K562 (cell line): Measurements from ENCODE around the gene FOXJ3. TPM values are rescaled to one million over a fixed set of nuclear protein-coding genes. Genes with fewer than 3 reads are reported as not detected.

Source experiments
- BCLAF1 ChIP-seq, 2 experiments: fragments of 450-650 bp in 1 of 2; IDR thresholded peaks; 2 replicates each; pipeline ENCODE4 v1.6.1; 2011 to 2017; ENCODE audit warnings: low read depth in 2 of 2, antibody characterized with exemption in 1 of 2, borderline replicate concordance in 1 of 2, low read length in 1 of 2, mild to moderate bottlenecking in 1 of 2, mixed read lengths in 1 of 2; ENCODE audit not compliant: control insufficient read depth in 1 of 2
- BCOR ChIP-seq: fragments of 450-650 bp; IDR thresholded peaks from 2 replicates; pipeline ENCODE4 v1.6.1; 2016
- CAMTA2 ChIP-seq: fragments of 250-450 bp; sonication (Bioruptor Pico); conservative IDR thresholded peaks from 2 replicates; pipeline ENCODE4 v1.5.1; 2022
- CBX1 ChIP-seq: sonication (generic); IDR thresholded peaks from 2 replicates; pipeline ENCODE4 v1.6.1; 2016; ENCODE audit warnings: antibody characterized with exemption, low read depth, mild to moderate bottlenecking
- DPF2 ChIP-seq: fragments of 450-650 bp; IDR thresholded peaks from 2 replicates; pipeline ENCODE4 v1.6.1; 2016
- EP300 ChIP-seq: IDR thresholded peaks from 2 replicates; pipeline ENCODE4 v1.6.1; 2012; ENCODE audit warnings: low read length, improper control_type of control experiment
- ESRRA ChIP-seq: fragments of 450-650 bp; IDR thresholded peaks from 2 replicates; pipeline ENCODE4 v1.6.1; 2014; ENCODE audit warnings: low read depth, mild to moderate bottlenecking, moderate library complexity, borderline replicate concordance
- GABPB1 ChIP-seq: sonication (generic); formaldehyde crosslinking; IDR thresholded peaks from 2 replicates; pipeline ENCODE4 v1.8.0; 2022; ENCODE audit warnings: mild to moderate bottlenecking, missing genetic modification reagents
- HMG20B ChIP-seq: fragments of 250-450 bp; sonication (Bioruptor Pico); IDR thresholded peaks from 2 replicates; pipeline ENCODE4 v1.5.0; 2021; ENCODE audit warnings: mild to moderate bottlenecking
- HNRNPL ChIP-seq: fragments of 200-400 bp; formaldehyde crosslinking; IDR thresholded peaks from 2 replicates; pipeline ENCODE4 v1.6.1; 2017; ENCODE audit warnings: low read depth, mild to moderate bottlenecking, low read length
- KDM1A ChIP-seq, 2 experiments: fragments of 450-650 bp; IDR thresholded peaks; 2 replicates each; pipeline ENCODE4 v1.6.1; 2016; ENCODE audit warnings: mild to moderate bottlenecking in 2 of 2
- MEF2D ChIP-seq: conservative IDR thresholded peaks from 2 replicates; pipeline ENCODE4 v1.6.1; 2016; ENCODE audit warnings: low read depth, missing genetic modification characterization, missing compliant biosample characterization
- MTA3 ChIP-seq: fragments of 450-650 bp; formaldehyde crosslinking; IDR thresholded peaks from 2 replicates; pipeline ENCODE4 v1.6.1; 2017; ENCODE audit warnings: mild to moderate bottlenecking, borderline replicate concordance
- MTF1 ChIP-seq: fragments of 250-450 bp; sonication (Bioruptor Pico); IDR thresholded peaks from 2 replicates; pipeline ENCODE4 v1.9.0; 2021; ENCODE audit warnings: moderate library complexity, mild to moderate bottlenecking, inconsistent platforms, borderline replicate concordance
- MYC ChIP-seq, 2 experiments: fragments of 250-450 bp in 1 of 2; sonication (Bioruptor Pico) in 1 of 2; IDR thresholded peaks; 2 replicates each; pipeline versions ENCODE4 v1.5.1 to v1.6.1; 2012 to 2021; ENCODE audit warnings: low read depth in 2 of 2, borderline replicate concordance in 1 of 2, improper control_type of control experiment in 1 of 2, low read length in 1 of 2, mild to moderate bottlenecking in 1 of 2, moderate library complexity in 1 of 2
- MYNN ChIP-seq, 2 experiments: sonication (generic); formaldehyde crosslinking in 1 of 2; IDR thresholded peaks; 2 replicates each; pipeline versions ENCODE4 v1.5.0 to v1.6.1; 2016 to 2020; ENCODE audit warnings: antibody characterized with exemption in 1 of 2, missing genetic modification reagents in 1 of 2
- POLR2B ChIP-seq: fragments of 450-650 bp; IDR thresholded peaks from 2 replicates; pipeline ENCODE4 v1.6.1; 2018; ENCODE audit warnings: low read depth; ENCODE audit not compliant: partially characterized antibody
- RBM22 ChIP-seq: fragments of 200-400 bp; formaldehyde crosslinking; IDR thresholded peaks from 2 replicates; pipeline ENCODE4 v1.6.1; 2018; ENCODE audit warnings: low read length, low read depth; ENCODE audit not compliant: poor library complexity, severe bottlenecking
- SMAD4 ChIP-seq: fragments of 250-450 bp; sonication (Bioruptor Pico); conservative IDR thresholded peaks from 2 replicates; pipeline ENCODE4 v1.8.0; 2021; ENCODE audit warnings: inconsistent platforms, mild to moderate bottlenecking, moderate library complexity
- ZC3H11A ChIP-seq: IDR thresholded peaks from 2 replicates; pipeline ENCODE4 v1.6.1; 2012; ENCODE audit warnings: low read depth, low read length, improper control_type of control experiment
- ZNF23 ChIP-seq: fragments of 250-450 bp; sonication (Bioruptor Pico); IDR thresholded peaks from 2 replicates; pipeline ENCODE4 v1.4.0; 2020; ENCODE audit warnings: mild to moderate bottlenecking
- ZNF699 ChIP-seq: fragments of 250-450 bp; sonication (Bioruptor Pico); IDR thresholded peaks from 2 replicates; pipeline ENCODE4 v1.8.0; 2021; ENCODE audit warnings: mild to moderate bottlenecking, moderate library complexity; ENCODE audit not compliant: insufficient replicate concordance
- ZNF785 ChIP-seq: fragments of 250-450 bp; sonication (Bioruptor Pico); IDR thresholded peaks from 2 replicates; pipeline ENCODE4 v1.4.0; 2020; ENCODE audit warnings: mild to moderate bottlenecking
- polyA plus RNA-seq, 8 experiments: library from polyadenylated mRNA; depleted of rRNA in 4 of 8; stranded (reverse) in 5 of 8; unstranded in 3 of 8; fragments of >200 nt; fragmentation: Nextera tagmentation in 2 of 8; fragmentation: Illumina TruSeq in 1 of 8; extraction: Ambion mirVana in 2 of 8; extraction: Trizol in 1 of 8; gene quantifications; 2 replicates each; pipeline versions ENCODE4 v1.2.1 to v1.2.3, GENCODE V29; 2011 to 2014; ENCODE audit warnings: inconsistent platforms in 1 of 8, missing spikeins in 1 of 8
- total RNA-seq, 7 experiments: library from RNA; depleted of rRNA in 6 of 7; stranded (reverse); fragments of >200 nt in 6 of 7; fragmentation: Illumina TruSeq in 2 of 7; extraction: Trizol in 2 of 7; gene quantifications; 2 replicates each; pipeline versions ENCODE4 v1.2.1 to v1.2.3, GENCODE V29; 2011 to 2021; ENCODE audit warnings: low replicate concordance in 1 of 7
- TF ChIP-seq, protein P1 (sequence below): conservative IDR thresholded peaks from 2 replicates; pipeline ENCODE4 v1.6.1; 2011; ENCODE audit warnings: low read depth, mild to moderate bottlenecking, low read length; ENCODE audit not compliant: control insufficient read depth

Gene FOXJ3
- total and polyA plus RNA-seq, 9 of the 15 experiments (the other 6 are each of a cell fraction or from before 2014, with no cell fraction given) = 8.7 to 35.3 (median 23.4) TPM

DNA sequence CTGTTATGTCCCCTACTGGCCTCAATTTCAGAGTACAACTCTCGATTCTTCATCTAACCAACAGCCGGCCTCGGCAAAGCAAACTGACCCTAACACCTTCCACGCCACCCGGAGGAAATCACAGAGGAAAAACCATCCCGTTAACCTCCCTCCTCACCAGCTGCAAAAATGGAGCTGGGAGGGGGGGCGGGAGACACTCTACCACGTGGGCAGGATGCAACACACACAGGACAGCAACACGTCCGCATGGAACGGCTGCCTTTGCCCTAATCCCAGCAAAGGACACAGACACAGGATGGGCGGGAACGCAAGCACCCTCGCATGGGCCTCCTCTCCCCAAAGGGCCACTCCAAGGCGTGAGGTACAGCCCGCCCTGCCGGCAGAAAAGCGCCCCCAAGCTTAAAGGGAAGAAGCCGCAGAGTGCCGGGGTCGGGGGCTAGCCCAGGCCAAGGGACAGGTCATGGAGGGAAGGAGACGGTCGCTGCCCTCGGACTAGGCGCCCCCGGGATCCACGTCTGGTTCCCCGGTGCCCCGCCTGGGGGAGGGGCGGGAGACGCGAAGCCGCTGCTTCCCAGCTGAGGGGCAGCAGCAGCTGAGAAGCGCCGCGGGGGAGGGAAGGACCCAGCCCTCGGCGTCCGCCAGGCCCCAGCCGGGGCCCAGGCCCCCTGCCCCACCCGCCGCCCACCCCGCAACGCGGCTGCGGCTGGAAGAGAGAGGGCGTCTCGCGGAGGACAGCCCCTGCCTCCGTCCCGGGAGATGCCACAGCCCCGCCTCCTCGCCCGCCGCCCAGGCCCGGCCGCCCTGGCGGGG, 590 bp downstream of the FOXJ3 start (continued):
- TF ChIP-seq BCLAF1 (IDR thresholded peaks at IDR 0.05; ENCODE audit: borderline replicate concordance in 1 of 2, control insufficient read depth in 1 of 2, low read depth in 2 of 2, low read length in 1 of 2) = no peak
- peak; percentile 35; the same call in 1 of the 2 replicates for TF ChIP-seq MTA3
- no peak for TF ChIP-seq ZNF785 (CRISPR knock-in tag)
- TF ChIP-seq POLR2B = no peak
- TF ChIP-seq MTF1 (CRISPR knock-in tag) = no peak
- TF ChIP-seq GABPB1 (CRISPR knock-in tag) = no peak
- no peak for TF ChIP-seq ZNF23 (CRISPR knock-in tag)
- TF ChIP-seq RBM22 = no peak
- TF ChIP-seq KDM1A (IDR thresholded peaks at IDR 0.05) = no peak
- peak; percentile 91 for TF ChIP-seq MYC (IDR thresholded peaks at IDR 0.05; ENCODE audit: low read depth, low read length)
- 0 out of 2 replicates have a peak, but pooled peaks have one; percentile 40 for TF ChIP-seq MYC (CRISPR knock-in tag; IDR thresholded peaks at IDR 0.05; ENCODE audit: borderline replicate concordance, low read depth)
- TF ChIP-seq MYNN (IDR thresholded peaks at IDR 0.05) = no peak
- TF ChIP-seq MYNN (CRISPR knock-in tag; IDR thresholded peaks at IDR 0.05) = no peak
- peak; percentile 38; the same call in 1 of the 2 replicates for TF ChIP-seq ESRRA
- TF ChIP-seq MEF2D (tag) = no peak
- TF ChIP-seq, protein P1, sequence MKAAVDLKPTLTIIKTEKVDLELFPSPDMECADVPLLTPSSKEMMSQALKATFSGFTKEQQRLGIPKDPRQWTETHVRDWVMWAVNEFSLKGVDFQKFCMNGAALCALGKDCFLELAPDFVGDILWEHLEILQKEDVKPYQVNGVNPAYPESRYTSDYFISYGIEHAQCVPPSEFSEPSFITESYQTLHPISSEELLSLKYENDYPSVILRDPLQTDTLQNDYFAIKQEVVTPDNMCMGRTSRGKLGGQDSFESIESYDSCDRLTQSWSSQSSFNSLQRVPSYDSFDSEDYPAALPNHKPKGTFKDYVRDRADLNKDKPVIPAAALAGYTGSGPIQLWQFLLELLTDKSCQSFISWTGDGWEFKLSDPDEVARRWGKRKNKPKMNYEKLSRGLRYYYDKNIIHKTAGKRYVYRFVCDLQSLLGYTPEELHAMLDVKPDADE = peak; percentile 65; the same call in 1 of the 2 replicates
- 0 out of 2 replicates have a peak, but pooled peaks have one; percentile 9 for TF ChIP-seq BCOR
- TF ChIP-seq ZNF699 = no peak
- TF ChIP-seq CBX1 = no peak; the same call in 1 of the 2 replicates
- peak; percentile 15; the same call in 1 of the 2 replicates for TF ChIP-seq DPF2
- TF ChIP-seq ZC3H11A = no peak
- TF ChIP-seq HNRNPL = no peak
- TF ChIP-seq SMAD4 (CRISPR knock-in tag) = peak; percentile 62; the same call in 1 of the 2 replicates
- no peak for TF ChIP-seq HMG20B
- TF ChIP-seq CAMTA2 = no peak
- no peak for TF ChIP-seq EP300
